MG63 (cell line): ENCODE data around the gene PDE4D. TPM values are rescaled to one million over a fixed set of nuclear protein-coding genes. Genes with fewer than 3 reads are reported as not detected.

Experiments used
- DNase-seq: peaks from one replicate; pipeline ENCODE4 v3.0.0-alpha.2; 2020
- H3K27me3 ChIP-seq: fragments of 250-450 bp; sonication (Bioruptor Pico); 2 replicates; pipeline ENCODE4 v1.5.1; 2020; ENCODE audit warnings: mild to moderate bottlenecking, moderate library complexity
- H3K36me3 ChIP-seq: fragments of 250-450 bp; sonication (Bioruptor Pico); 2 replicates; pipeline ENCODE4 v1.5.1; 2020; ENCODE audit warnings: mild to moderate bottlenecking, moderate library complexity
- H3K4me3 ChIP-seq: fragments of 250-450 bp; sonication (Bioruptor Pico); 2 replicates; pipeline ENCODE4 v1.5.1; 2020; ENCODE audit warnings: mild to moderate bottlenecking, moderate library complexity
- H3K9me3 ChIP-seq: fragments of 250-450 bp; sonication (Bioruptor Pico); 2 replicates; pipeline ENCODE4 v1.5.1; 2020; ENCODE audit warnings: mild to moderate bottlenecking, moderate library complexity
- total RNA-seq: library from RNA; depleted of rRNA; stranded (reverse); fragments of >200 nt; shearing (Covaris generic); gene quantifications from 2 replicates; pipeline ENCODE4 v1.2.3, GENCODE V29; 2014; ENCODE audit warnings: low replicate concordance

PDE4D gene
- total RNA-seq, 1 experiment from 2014 or later: 3.1 TPM

DNA sequence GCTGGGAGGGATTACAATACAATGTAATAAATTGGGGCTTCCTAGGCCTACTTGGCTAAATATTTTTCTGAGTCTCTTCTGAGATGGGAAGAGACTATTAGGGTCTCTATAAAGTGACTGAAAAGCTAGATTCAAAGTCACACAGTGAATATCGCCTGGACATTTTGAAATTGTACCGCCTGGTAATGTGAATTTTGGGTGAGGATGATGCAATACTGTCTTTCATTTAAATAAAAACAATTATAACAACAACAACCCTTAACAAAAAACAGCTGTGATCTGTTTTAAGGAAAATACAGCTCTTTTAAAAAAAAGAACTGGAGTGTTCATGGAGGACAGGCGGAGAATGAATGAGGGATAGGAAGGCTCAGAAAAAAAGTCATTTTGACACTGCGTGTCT, 695.6 kb downstream of the PDE4D start:
- H3K4me3 ChIP-seq: no peak overlapping the region
- no peak for DNase-seq

DNA sequence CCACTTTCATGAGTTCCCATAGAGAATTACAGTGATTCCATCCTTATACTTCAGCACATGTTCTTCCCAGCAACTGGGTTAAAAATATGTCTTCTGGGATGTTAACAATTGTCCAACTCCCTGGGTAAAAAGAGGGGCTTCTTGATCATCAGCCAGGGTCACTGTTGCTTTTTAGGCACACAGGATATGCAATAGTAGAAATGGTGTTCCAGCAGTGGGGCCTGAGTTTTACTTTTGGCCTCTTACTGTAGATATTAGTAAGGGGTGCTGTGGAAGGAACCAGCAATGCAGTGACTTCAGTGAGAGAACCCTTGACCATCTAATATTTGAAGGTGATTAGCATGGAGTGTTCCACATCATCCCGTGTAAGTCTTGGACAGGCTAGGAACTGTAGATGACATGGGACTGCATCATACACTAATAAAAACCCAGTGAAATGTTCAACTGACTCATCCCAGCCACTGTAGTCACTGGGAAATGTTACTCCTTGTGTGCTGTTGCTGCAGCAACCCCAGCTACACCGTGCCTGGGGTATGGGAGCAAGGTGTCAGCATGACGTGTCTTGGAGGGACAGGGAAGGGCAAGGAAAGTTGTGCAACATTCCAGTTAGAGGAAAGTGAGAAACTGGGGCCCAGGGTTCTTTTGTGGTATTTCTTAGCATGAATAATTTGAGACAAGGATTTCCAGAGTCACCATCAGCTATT, 699.8 kb downstream of the PDE4D start:
- peak; percentile 70 for DNase-seq

More for the DNA sequence above, 695.6 kb downstream of the PDE4D start:
- no peaks in the 10 kb centered on the region; the same call in 1 of the 2 replicates for H3K9me3 ChIP-seq
- H3K27me3 ChIP-seq: no peaks in the 10 kb centered on the region
- H3K36me3 ChIP-seq: no peaks in the 10 kb centered on the region

DNA sequence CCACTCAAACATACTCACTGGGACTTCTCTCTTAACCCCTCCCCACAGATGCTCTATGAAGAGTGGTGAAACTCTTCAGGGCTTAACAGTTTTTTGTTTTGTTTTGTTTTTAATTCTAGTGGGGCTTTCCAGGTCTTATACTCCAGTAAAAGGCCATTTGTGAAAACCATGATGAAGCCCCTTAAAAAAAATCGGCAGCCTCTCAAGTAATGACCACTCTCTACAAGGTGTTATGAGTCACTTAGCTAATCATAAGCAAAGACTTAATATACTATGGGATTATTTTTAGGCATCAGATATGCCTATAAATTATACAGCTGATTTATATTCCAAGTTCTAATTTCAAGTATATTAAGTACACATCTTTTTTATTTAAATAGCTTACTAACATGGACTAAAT, 702.8 kb downstream of the PDE4D start:
- Histone ChIP-seq H3K9me3 (no peaks in the 10 kb centered on the region; the same call in 1 of the 2 replicates), H3K27me3 (no peaks in the 10 kb centered on the region), H3K4me3 (no peak overlapping the region), H3K36me3 (no peaks in the 10 kb centered on the region)
- no peak for DNase-seq

More for the DNA sequence above, 699.8 kb downstream of the PDE4D start:
- Histone ChIP-seq H3K9me3 (no peaks in the 10 kb centered on the region; the same call in 1 of the 2 replicates), H3K36me3 (no peaks in the 10 kb centered on the region), H3K27me3 (no peaks in the 10 kb centered on the region), H3K4me3 (no peak overlapping the region)

- Histone ChIP-seq H3K9me3 (no peaks in the 10 kb centered on the region), H3K27me3 (no peaks in the 10 kb centered on the region), H3K36me3 (no peaks in the 10 kb centered on the region), H3K4me3 (no peak overlapping the region)
- DNase-seq: no peak
Measured at GRCh38 chr5:59189472-59190244, 703.9 kb downstream of the PDE4D start.

DNA sequence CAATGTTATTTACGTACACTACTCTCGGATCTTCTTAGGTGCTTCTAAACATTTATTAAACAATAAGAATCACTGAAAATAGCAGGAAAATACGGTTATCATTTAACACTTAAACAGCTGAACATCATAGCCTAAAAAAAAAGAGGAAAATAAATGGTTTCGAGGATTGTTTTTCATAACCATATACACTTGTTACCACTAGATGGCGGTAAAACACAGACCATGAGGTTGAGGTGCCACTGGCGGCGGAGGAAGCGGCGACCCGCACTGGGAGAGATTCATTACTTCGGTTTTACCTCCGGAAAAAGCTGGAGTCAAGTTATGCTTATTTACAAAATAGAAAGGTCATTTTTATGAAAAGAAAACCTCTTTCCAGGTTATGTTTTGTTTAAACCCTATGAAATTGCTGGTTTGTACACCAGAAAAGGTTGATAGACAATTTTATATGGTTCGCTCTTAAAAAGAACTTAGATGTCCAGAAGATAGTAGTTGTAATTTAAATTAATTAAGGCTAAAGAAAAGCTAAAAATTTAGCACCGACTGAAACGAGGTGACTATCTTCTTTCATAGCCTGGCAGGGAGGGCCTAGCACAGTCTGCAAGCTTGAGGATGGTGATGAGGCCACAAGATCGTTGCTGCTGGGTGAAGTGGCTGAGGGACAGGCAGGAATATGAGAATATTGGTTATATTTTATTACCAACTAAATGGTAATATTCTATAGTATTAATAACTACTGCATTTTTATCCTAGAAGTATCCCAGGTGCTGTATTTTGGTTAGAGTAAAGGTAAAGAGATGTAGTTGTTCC, 704.9 kb downstream of the PDE4D start:
- H3K4me3 ChIP-seq: 0 out of 2 replicates have a peak overlapping the region, but pooled peaks have one; percentile 3
- peak; percentile 55 for DNase-seq
- H3K9me3 ChIP-seq: no peaks in the 10 kb centered on the region
- no peaks in the 10 kb centered on the region for H3K27me3 ChIP-seq
- H3K36me3 ChIP-seq: no peaks in the 10 kb centered on the region

DNA sequence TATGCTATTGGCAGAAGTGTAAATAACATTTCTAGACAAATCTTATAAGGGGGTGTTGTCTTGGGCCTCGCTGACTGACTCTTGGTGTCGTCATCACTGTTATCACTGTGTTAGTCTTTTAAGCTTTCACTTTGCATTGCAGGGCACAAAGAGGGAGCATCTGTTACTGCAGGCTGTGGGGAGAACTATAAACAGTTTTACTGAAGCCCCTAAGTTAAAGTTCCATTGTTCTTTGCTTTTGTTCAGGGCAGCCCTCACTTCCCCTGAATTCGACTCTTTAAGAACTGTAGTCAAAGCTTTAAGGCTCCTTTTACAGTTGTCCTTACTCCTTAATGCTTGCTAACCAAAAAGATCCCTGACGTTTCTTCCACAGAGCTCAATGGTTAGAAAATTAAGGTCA, 705.7 kb downstream of the PDE4D start:
- Histone ChIP-seq H3K36me3 (no peaks in the 10 kb centered on the region), H3K27me3 (no peaks in the 10 kb centered on the region), H3K4me3 (no peak overlapping the region), H3K9me3 (no peaks in the 10 kb centered on the region)
- no peak for DNase-seq

DNA sequence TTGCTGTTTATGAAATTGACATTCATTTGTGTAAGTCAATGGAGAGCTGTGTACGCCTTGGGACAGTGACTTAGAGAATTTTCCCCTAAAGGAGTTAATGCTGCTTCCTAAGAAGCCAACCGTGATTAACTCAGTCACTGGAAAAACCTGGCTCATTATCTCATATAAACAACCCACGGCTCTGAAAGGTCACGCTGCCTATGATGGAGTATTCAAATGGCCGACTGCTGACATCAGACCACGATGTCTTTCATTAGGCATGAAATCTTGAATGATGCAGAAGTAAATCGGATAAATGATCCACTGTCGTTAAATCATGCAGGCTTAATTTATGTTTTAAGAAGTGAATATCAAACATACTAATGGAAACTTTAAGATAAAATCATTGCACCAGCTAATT, 706.9 kb downstream of the PDE4D start:
- H3K36me3 ChIP-seq: no peaks in the 10 kb centered on the region
- H3K4me3 ChIP-seq: no peak overlapping the region
- H3K9me3 ChIP-seq: no peaks in the 10 kb centered on the region
- no peak for DNase-seq
- no peaks in the 10 kb centered on the region for H3K27me3 ChIP-seq

DNA sequence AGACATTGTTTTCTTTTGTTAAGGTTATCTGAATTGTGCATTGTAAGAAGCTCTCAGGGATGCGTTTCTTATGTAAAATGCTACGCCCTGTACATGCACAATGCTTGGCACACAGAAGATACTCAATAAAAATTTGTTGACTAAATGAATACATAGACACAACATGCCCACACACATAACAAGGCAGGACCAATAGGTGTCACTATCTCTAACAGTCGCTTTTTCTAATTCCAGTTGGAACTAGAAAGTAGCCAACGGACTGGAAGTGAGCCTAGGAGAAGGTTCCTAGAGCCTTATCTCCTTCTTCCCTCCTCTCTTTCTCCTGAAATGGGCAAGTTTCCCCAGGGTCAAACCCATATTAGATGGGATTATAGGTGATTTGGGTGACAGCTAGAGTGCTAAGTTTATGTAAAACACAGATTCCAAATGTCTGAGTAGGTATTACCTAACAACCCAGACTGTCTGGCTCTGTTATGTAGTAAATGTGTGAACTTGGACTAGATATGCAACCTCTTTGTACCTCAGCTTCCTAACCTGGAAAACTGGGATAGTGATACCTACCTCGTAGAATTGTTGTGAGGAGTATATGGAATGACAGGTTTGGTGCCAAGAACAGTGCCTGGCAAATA, 707.7 kb downstream of the PDE4D start:
- Histone ChIP-seq H3K36me3 (no peaks in the 10 kb centered on the region), H3K9me3 (no peaks in the 10 kb centered on the region), H3K27me3 (no peaks in the 10 kb centered on the region), H3K4me3 (no peak overlapping the region)
- no peak for DNase-seq

- no peaks in the 10 kb centered on the region for H3K27me3 ChIP-seq
- no peak for DNase-seq
- H3K9me3 ChIP-seq: no peaks in the 10 kb centered on the region
- no peak overlapping the region for H3K4me3 ChIP-seq
- H3K36me3 ChIP-seq: no peaks in the 10 kb centered on the region
Measured at GRCh38 chr5:59184769-59185168, 708.8 kb downstream of the PDE4D start.

DNA sequence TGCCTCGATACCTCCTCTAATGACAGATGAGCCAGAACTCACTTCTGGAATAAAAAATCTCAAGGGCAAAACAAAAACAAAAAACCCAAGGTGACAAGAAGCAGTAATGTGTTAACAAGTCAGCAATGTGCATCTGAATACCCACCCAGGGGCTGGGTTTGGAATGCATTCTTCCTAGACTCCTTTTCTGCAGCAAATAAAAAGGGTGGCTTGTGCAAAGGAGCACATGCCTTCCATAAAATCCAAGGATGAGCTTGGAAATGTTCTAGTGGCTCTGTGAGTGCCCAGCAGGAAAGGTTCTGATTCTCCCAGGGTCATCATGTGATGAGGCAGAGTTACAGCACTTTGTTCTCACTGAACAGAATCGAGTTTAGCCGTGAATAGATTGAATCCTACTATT, 710.8 kb downstream of the PDE4D start:
- H3K9me3 ChIP-seq: no peaks in the 10 kb centered on the region

DNA sequence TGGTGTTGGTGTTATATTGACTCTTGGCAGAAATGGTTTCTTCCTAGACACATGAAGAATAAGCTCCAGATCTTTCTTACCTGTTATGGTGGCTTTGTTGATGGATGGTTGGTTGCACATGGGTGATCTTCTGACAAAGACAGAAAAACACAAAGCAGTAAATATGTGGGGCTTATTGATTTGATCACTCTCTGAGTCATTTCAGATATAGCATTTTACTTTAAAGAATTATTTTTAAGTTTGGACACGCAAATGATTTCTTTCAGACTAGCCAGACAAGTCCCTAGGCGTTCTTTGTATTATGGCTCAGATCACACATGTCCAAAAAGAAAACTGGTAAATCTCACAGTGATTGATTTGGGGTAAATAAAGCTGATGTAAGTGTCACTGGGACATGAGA, 713.0 kb downstream of the PDE4D start:
- H3K36me3 ChIP-seq: no peaks in the 10 kb centered on the region
- no peak overlapping the region for H3K4me3 ChIP-seq

More for the DNA sequence above, 710.8 kb downstream of the PDE4D start:
- no peaks in the 10 kb centered on the region for H3K36me3 ChIP-seq
- no peak for DNase-seq
- H3K27me3 ChIP-seq: no peaks in the 10 kb centered on the region
- no peak overlapping the region for H3K4me3 ChIP-seq

DNA sequence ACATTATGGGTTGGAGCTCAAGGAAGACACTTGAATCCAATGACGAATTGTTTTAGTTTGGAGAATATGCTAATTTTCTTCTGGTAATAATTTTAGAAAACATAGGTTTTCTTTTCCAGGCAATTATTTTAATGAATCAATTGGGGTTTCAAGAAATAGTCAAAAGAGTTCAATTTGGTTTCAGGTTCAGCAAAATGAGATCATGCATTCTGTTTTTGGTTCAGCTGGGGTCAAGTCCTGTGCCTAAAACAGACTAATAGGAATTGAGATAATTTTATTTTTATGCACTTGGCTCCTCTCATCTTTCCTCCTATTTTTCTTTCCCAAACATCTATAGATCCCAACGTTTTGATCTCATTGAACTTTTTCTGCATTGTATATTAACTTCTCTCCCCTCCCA, 713.8 kb downstream of the PDE4D start:
- H3K27me3 ChIP-seq: no peaks in the 10 kb centered on the region
- H3K4me3 ChIP-seq: no peak overlapping the region
- no peaks in the 10 kb centered on the region for H3K36me3 ChIP-seq
- no peaks in the 10 kb centered on the region for H3K9me3 ChIP-seq
- no peak for DNase-seq

More for the DNA sequence above, 713.0 kb downstream of the PDE4D start:
- H3K27me3 ChIP-seq: no peaks in the 10 kb centered on the region
- no peaks in the 10 kb centered on the region for H3K9me3 ChIP-seq
- no peak for DNase-seq

DNA sequence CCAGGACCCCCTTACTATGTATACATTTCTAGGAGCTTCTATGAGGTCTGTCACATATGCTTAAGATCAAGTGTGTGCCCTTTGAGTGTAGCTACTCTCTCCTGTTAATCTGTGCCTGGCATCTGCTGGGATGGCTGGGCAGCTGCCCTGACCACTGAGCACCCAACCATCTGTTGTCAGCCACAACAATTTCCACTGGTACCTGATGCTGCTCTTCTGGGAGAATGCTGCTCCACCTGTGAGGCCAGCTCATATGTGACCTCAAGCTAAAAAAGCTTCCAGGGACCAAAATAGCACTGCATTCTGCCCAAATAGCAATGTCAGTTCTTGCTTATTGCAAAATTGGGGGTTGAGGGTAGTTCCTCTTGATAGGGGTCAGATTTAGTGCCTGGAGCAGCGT, 715.0 kb downstream of the PDE4D start:
- Histone ChIP-seq H3K4me3 (no peak overlapping the region), H3K9me3 (no peaks in the 10 kb centered on the region), H3K36me3 (no peaks in the 10 kb centered on the region), H3K27me3 (no peaks in the 10 kb centered on the region)
- DNase-seq: no peak

DNA sequence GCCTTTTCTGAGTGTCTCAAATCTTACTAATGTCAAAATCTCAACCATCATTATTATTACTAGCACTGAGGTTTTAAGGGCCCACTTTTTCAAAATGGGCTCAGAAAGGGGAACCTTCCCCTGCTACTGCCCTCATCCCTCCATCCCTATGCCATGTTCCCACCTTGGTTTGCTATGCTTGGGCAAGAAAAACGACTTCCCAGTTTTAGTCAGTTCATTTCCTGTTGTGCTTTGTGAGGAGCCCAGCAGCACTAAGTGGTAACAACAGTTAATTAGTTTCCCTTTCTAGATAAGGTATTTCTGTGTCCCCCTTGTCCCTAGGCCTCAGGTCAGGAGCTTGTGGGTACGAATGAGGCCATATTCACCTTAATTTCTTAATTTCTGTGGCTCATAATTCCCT, 715.5 kb downstream of the PDE4D start:
- no peak overlapping the region for H3K4me3 ChIP-seq
- H3K27me3 ChIP-seq: no peaks in the 10 kb centered on the region
- H3K36me3 ChIP-seq: no peaks in the 10 kb centered on the region
- no peak for DNase-seq
- H3K9me3 ChIP-seq: no peaks in the 10 kb centered on the region

- H3K36me3 ChIP-seq: no peaks in the 10 kb centered on the region
- H3K9me3 ChIP-seq: no peaks in the 10 kb centered on the region
- DNase-seq: no peak
- H3K4me3 ChIP-seq: no peak overlapping the region
- H3K27me3 ChIP-seq: no peaks in the 10 kb centered on the region
Measured at GRCh38 chr5:59177644-59178043, 715.9 kb downstream of the PDE4D start.

- H3K27me3 ChIP-seq: no peaks in the 10 kb centered on the region
- no peaks in the 10 kb centered on the region for H3K36me3 ChIP-seq
- H3K4me3 ChIP-seq: no peak overlapping the region
- no peaks in the 10 kb centered on the region for H3K9me3 ChIP-seq
- DNase-seq: peak; percentile 11
Measured at GRCh38 chr5:59174248-59174844, 719.2 kb downstream of the PDE4D start.
